SU-DHL-6 (cell line): ENCODE measurements around the gene SYNGR4.

Experiments used
- H2AFZ ChIP-seq: fragments of 200-600 bp; sonication (generic); 2 replicates; pipeline ENCODE4 v1.6.1; 2014; ENCODE audit warnings: low read depth, mild to moderate bottlenecking, moderate library complexity, mixed read lengths, antibody characterized with exemption, low read length; ENCODE audit not compliant: severe bottlenecking
- H3F3A ChIP-seq: fragments of 200-600 bp; shearing (Covaris generic); 2 replicates; pipeline ENCODE4 v1.6.0; 2016; ENCODE audit warnings: antibody characterized with exemption, mild to moderate bottlenecking; ENCODE audit not compliant: insufficient read depth
- H3K27ac ChIP-seq: fragments of 200-600 bp; sonication (generic); 2 replicates; pipeline ENCODE4 v1.5.1; 2016; ENCODE audit warnings: low read depth, mild to moderate bottlenecking, low read length, moderate library complexity, mixed read lengths
- H3K27me3 ChIP-seq: fragments of 200-600 bp; sonication (generic), shearing (Covaris generic); 2 replicates; pipeline ENCODE4 v1.6.0; 2014; ENCODE audit warnings: mild to moderate bottlenecking, low read length
- H3K36me3 ChIP-seq: fragments of 200-600 bp; sonication (generic); 2 replicates; pipeline ENCODE4 v1.6.1; 2014; ENCODE audit warnings: mild to moderate bottlenecking, low read length, mixed read lengths
- H3K4me2 ChIP-seq: fragments of 300-600, 200-600 bp; shearing (Covaris generic), sonication (generic); 2 replicates; pipeline ENCODE4 v1.6.0; 2014; ENCODE audit warnings: low read length, low read depth, mild to moderate bottlenecking; ENCODE audit not compliant: poor library complexity, severe bottlenecking
- H3K4me3 ChIP-seq: fragments of 200-600 bp; sonication (generic); 2 replicates; pipeline ENCODE4 v1.5.1; 2014; ENCODE audit warnings: antibody characterized with exemption, low read length, mild to moderate bottlenecking, mixed read lengths; ENCODE audit not compliant: insufficient read depth, poor library complexity, severe bottlenecking
- H3K79me2 ChIP-seq: fragments of 200-600 bp; sonication (generic); 2 replicates; pipeline ENCODE4 v1.6.1; 2014; ENCODE audit warnings: mild to moderate bottlenecking, low read length, moderate library complexity; ENCODE audit not compliant: insufficient read depth
- H3K9ac ChIP-seq: fragments of 200-600 bp; sonication (generic); 2 replicates; pipeline ENCODE4 v1.7.0; 2014; ENCODE audit warnings: mild to moderate bottlenecking, low read length
- H3K9me2 ChIP-seq: fragments of 200-600 bp; sonication (generic); replicated peaks from 2 replicates; pipeline ENCODE4 v1.6.1; 2014; ENCODE audit warnings: low read length; ENCODE audit not compliant: insufficient read depth
- H3K9me3 ChIP-seq: fragments of 200-600 bp; sonication (generic); 2 replicates; pipeline ENCODE4 v1.6.1; 2014; ENCODE audit warnings: low read length, mixed read lengths; ENCODE audit not compliant: insufficient read depth
- H4K20me1 ChIP-seq: fragments of 200-600 bp; sonication (generic); 2 replicates; pipeline ENCODE4 v1.6.1; 2014; ENCODE audit warnings: low read depth, mild to moderate bottlenecking, antibody characterized with exemption, low read length, moderate library complexity, mixed read lengths
- EZH2phosphoT487 ChIP-seq: fragments of 200-600 bp; sonication (generic), shearing (Covaris generic); conservative IDR thresholded peaks from 2 replicates; pipeline ENCODE4 v1.6.1; 2018; ENCODE audit warnings: mild to moderate bottlenecking, antibody characterized with exemption, low read length, moderate library complexity, mixed read lengths
- TF ChIP-seq, protein P1 (sequence below): fragments of 200-600 bp; sonication (generic); IDR thresholded peaks from one replicate; pipeline ENCODE4 v1.5.1; 2017; ENCODE audit warnings: antibody characterized with exemption, mild to moderate bottlenecking, low read length, moderate library complexity; ENCODE audit not compliant: insufficient read depth, poor library complexity, severe bottlenecking

SYNGR4 gene

DNA sequence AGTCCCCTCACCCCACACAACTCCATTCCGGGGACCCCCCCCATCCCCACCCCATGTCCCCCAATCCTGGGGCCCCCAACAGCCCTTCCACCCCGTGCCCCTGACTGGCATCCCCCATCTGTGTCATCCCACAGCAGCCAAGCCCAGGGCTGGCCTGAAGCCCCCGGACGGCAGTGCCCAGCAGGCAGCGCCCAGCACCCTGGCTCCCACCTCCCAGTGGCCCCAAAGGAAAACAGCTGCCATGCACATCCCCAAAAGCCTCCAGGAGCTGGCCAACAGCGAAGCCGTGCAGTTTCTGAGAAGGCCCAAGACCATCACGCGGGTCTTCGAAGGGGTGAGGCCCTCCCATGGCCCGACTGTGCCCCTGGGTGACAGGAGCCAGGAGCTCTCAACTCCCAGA, 1.4 kb downstream of the SYNGR4 start:
- Histone ChIP-seq H3K9ac (no peak overlapping the region), H3K27ac (no peak overlapping the region), H2AFZ (no peak overlapping the region)

DNA sequence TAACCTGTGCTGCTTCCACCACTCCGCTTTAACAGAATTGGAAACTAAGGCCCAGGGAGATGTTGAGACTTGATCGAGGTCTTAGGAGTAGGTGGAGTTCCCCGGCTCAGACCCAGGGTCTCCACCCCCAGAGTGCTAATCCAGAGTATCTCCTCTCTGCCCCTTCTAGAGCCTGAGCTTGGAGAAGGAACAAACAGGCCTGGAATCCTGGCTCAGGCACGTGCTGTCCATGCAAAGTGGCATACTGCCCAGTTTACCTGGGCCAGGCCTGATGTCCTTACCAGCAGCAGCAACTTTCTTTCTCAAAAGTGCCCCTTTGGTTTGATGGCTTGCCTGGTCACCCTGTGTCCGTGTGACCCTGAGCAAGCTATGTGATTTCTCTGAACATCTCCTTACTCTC, 3.7 kb downstream of the SYNGR4 start:
- Histone ChIP-seq H3K79me2 (no peaks in the 10 kb centered on the region), H3K4me3 (no peak overlapping the region), H3K27me3 (no peaks in the 10 kb centered on the region), H3K9me2 (no peaks in the 10 kb centered on the region), H3K4me2 (no peak overlapping the region), H3K9ac (no peak overlapping the region), H3K36me3 (no peaks in the 10 kb centered on the region), H3F3A (no peaks in the 10 kb centered on the region), H3K27ac (no peak overlapping the region), H2AFZ (no peak overlapping the region), H4K20me1 (no peaks in the 10 kb centered on the region), H3K9me3 (no peaks in the 10 kb centered on the region)
- TF ChIP-seq, protein P1, sequence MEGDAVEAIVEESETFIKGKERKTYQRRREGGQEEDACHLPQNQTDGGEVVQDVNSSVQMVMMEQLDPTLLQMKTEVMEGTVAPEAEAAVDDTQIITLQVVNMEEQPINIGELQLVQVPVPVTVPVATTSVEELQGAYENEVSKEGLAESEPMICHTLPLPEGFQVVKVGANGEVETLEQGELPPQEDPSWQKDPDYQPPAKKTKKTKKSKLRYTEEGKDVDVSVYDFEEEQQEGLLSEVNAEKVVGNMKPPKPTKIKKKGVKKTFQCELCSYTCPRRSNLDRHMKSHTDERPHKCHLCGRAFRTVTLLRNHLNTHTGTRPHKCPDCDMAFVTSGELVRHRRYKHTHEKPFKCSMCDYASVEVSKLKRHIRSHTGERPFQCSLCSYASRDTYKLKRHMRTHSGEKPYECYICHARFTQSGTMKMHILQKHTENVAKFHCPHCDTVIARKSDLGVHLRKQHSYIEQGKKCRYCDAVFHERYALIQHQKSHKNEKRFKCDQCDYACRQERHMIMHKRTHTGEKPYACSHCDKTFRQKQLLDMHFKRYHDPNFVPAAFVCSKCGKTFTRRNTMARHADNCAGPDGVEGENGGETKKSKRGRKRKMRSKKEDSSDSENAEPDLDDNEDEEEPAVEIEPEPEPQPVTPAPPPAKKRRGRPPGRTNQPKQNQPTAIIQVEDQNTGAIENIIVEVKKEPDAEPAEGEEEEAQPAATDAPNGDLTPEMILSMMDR: no peak
- no peak for TF ChIP-seq EZH2phosphoT487

More for the DNA sequence above, 1.4 kb downstream of the SYNGR4 start:
- H3K79me2 ChIP-seq: no peaks in the 10 kb centered on the region
- H3K9me3 ChIP-seq: no peaks in the 10 kb centered on the region
- H3K4me2 ChIP-seq: no peak overlapping the region
- H4K20me1 ChIP-seq: no peaks in the 10 kb centered on the region
- peaks cover 4% of the 10 kb centered on the region; the same call in 1 of the 2 replicates for H3F3A ChIP-seq
- no peaks in the 10 kb centered on the region for H3K36me3 ChIP-seq
- no peak for TF ChIP-seq EZH2phosphoT487
- no peaks in the 10 kb centered on the region for H3K9me2 ChIP-seq
- H3K4me3 ChIP-seq: no peak overlapping the region
- H3K27me3 ChIP-seq: no peaks in the 10 kb centered on the region

DNA sequence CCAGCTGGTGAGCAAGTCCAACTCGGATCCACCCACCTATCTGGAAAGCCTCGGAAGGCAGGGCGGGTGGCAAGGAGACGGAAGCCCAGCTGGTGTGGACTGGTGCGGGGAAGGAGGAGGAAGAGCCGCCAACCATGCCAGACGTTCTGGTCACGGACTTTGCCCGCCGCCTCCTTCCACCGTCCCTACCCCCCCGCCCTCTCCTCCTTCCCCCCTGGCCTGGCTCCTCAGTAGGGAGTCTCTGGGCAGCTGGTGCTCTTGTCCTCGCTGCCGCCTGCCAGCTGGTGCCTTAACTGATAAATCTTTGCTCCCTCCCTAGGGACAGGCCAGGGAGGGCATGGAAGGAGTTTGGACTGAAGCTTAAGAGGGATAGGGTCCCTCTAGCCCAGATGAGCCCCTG, 4.8 kb downstream of the SYNGR4 start:
- H3K4me2 ChIP-seq: no peak overlapping the region
- no peaks in the 10 kb centered on the region for H3K79me2 ChIP-seq
- H3F3A ChIP-seq: no peaks in the 10 kb centered on the region
- no peak for TF ChIP-seq EZH2phosphoT487
- TF ChIP-seq, protein P1: no peak
- no peaks in the 10 kb centered on the region for H3K27me3 ChIP-seq
- H3K36me3 ChIP-seq: no peaks in the 10 kb centered on the region
- H3K9me2 ChIP-seq: no peaks in the 10 kb centered on the region
- no peak overlapping the region for H3K9ac ChIP-seq
- H3K9me3 ChIP-seq: no peaks in the 10 kb centered on the region
- no peaks in the 10 kb centered on the region for H4K20me1 ChIP-seq
- no peak overlapping the region for H3K27ac ChIP-seq
- H3K4me3 ChIP-seq: no peak overlapping the region
- no peak overlapping the region for H2AFZ ChIP-seq

DNA sequence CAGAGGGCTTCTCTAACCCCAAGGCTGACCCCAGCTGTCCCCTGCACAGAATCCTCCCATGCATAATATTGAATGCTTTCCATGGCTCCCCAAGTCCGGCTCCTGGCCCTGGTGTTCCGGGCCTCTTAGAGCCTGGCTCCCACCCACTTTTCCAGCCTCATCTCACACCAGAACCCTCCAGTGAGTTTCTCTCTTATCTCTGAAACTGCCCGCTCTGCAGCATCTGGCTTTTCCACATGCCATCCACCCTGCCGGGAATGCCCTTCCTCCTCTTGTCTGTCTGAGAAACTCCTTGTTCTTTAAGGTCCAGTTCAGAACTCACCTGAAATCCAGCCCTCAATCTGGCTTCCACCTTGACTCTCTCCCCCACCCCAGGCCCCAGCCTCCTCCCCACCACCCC, 6.8 kb downstream of the SYNGR4 start:
- H3K79me2 ChIP-seq: no peaks in the 10 kb centered on the region
- no peaks in the 10 kb centered on the region for H3K27me3 ChIP-seq
- H2AFZ ChIP-seq: no peak overlapping the region
- H4K20me1 ChIP-seq: no peaks in the 10 kb centered on the region
- no peaks in the 10 kb centered on the region for H3K9me3 ChIP-seq
- TF ChIP-seq, protein P1: no peak
- no peak for TF ChIP-seq EZH2phosphoT487
- H3K9me2 ChIP-seq: no peaks in the 10 kb centered on the region
- no peak overlapping the region for H3K27ac ChIP-seq
- no peaks in the 10 kb centered on the region for H3K36me3 ChIP-seq
- H3K4me3 ChIP-seq: no peak overlapping the region
- no peak overlapping the region for H3K4me2 ChIP-seq
- H3K9ac ChIP-seq: no peak overlapping the region
- H3F3A ChIP-seq: no peaks in the 10 kb centered on the region
